Right lobe of liver (tissue), 6 donors: ENCODE data around the gene CDC42BPG. TPM values are rescaled to one million over a fixed set of nuclear protein-coding genes. Genes with fewer than 3 reads are reported as not detected.
A peak's percentile ranks its signal among the peaks of the same experiment; 100 is the strongest.

ENCODE experiments used
- ATAC-seq, 4 donors: fragments of 200-7000 bp; cut with Tn5 transposase; one replicate each; pipeline ENCODE4 v1.9.1; 2020; ENCODE audit warnings: mild to moderate bottlenecking in 4 of 4, moderate library complexity in 4 of 4
- DNase-seq, 3 donors: peaks; one replicate each; pipeline ENCODE4 v3.0.0-alpha.2; 2020
- H3K27ac ChIP-seq, 3 donors: fragments of 200-600 bp; one replicate each; pipeline ENCODE4 v1.8.0; 2022
- H3K27me3 ChIP-seq, 2 donors: fragments of 200-600 bp; one replicate each; pipeline ENCODE4 v1.8.0; 2022
- H3K36me3 ChIP-seq, 4 donors: fragments of 200-600 bp; sonication (generic) in 1 of 4; one replicate each; pipeline versions ENCODE4 v1.5.1 to v1.8.0; 2017 to 2022; ENCODE audit warnings: control low read depth in 1 of 4
- H3K4me1 ChIP-seq, 4 donors: fragments of 200-600 bp; sonication (generic) in 1 of 4; one replicate each; pipeline versions ENCODE4 v1.5.1 to v1.8.0; 2017 to 2022; ENCODE audit warnings: control low read depth in 1 of 4
- H3K4me3 ChIP-seq, 3 donors: fragments of 200-600 bp; one replicate each; pipeline ENCODE4 v1.8.0; 2022
- H3K9me3 ChIP-seq, 4 donors: fragments of 200-600 bp; sonication (generic) in 1 of 4; one replicate each; pipeline versions ENCODE4 v1.5.1 to v1.8.0; 2017 to 2022; ENCODE audit warnings: control low read depth in 1 of 4
- CTCF ChIP-seq, 4 donors: fragments of 200-600 bp in 3 of 4; fragments of 450-650 bp in 1 of 4; IDR thresholded peaks; one replicate each; pipeline versions ENCODE4 v1.5.1 to v1.8.0; 2016 to 2022; ENCODE audit warnings: antibody characterized with exemption in 4 of 4, mild to moderate bottlenecking in 2 of 4
- POLR2A ChIP-seq: fragments of 450-650 bp; IDR thresholded peaks from one replicate; pipeline ENCODE4 v1.6.1; 2017; ENCODE audit warnings: antibody characterized with exemption, mild to moderate bottlenecking
- WGBS: methylation state at CpG from one replicate; pipeline ENCODE4 v1.1.6; 2018; ENCODE audit warnings: low coverage, low lambda C conversion rate; ENCODE audit not compliant: insufficient coverage; ENCODE audit errors: missing lambda C conversion rate; 5-methylcytosine and 5-hydroxymethylcytosine counted together
- intact Hi-C, 2 donors: fragments of 100-400 bp; cut with DNase I; formaldehyde crosslinking; loops; one replicate each; pipeline versions ENCODE4 v1.11.2 to v1.14.1; 2022
- microRNA counts: library from miRNA; unstranded; fragments of <30 nt; microRNA quantifications from one replicate; lab custom pipeline; 2016
- total RNA-seq, 6 experiments: library from RNA; depleted of rRNA in 2 of 6; stranded (reverse); fragments of >200 nt in 2 of 6; fragmentation: NEBNext Ultra II Directional in 3 of 6; extraction: Animal tissue kit (Norgen Biotek cat#: 25700) in 3 of 6; gene quantifications; one replicate each; pipeline versions ENCODE4 v1.1.0 to v1.2.4, GENCODE V29; 2016 to 2023
- donor health status: DM: no; HTN: yes; CAD: no.
- donor health status: DM: no; HTN: no; CAD: no.
- donor health status: DM: no; HTN: no; CAD: no.
- donor health status: DM: no; HTN: yes; CAD: no.
- donor health status: DM: no; HTN: yes; CAD: no.

The CDC42BPG gene
- total RNA-seq, 6 experiments from 2014 or later, result 0.63 to 1.1 (median 0.99) TPM

GRCh38 chr11:64777449-64778222 is 66.8 kb downstream of the CDC42BPG start:
- H3K27me3 ChIP-seq, result no peaks in the 10 kb centered on the region
- ATAC-seq (peak; percentile 14 to 33 (median 28)), DNase-seq (peak; percentile 86 to 90 (median 88))
- intact Hi-C loops, result no loop called here
- no peaks in the 10 kb centered on the region for H3K9me3 ChIP-seq
- H3K4me3 ChIP-seq, result peak overlapping the region; percentile 92 to 95 (median 93)
- peak overlapping the region; percentile 98 to 99 (median 98) for H3K27ac ChIP-seq
- H3K4me1 ChIP-seq, result peaks cover 2 to 25% (median 12%) of the 10 kb centered on the region in 4 donors
- H3K36me3 ChIP-seq, result peaks cover 10 to 39% (median 31%) of the 10 kb centered on the region in 4 donors
- TF ChIP-seq CTCF (IDR thresholded peaks at IDR 0.05) (no peak), POLR2A (no peak)
- 0% methylated on average over 5 of the region's 98 CpGs for WGBS

GRCh38 chr11:64776875-64777274 is 67.6 kb downstream of the CDC42BPG start:
- TF ChIP-seq POLR2A (no peak), CTCF (IDR thresholded peaks at IDR 0.05) (no peak)
- Histone ChIP-seq H3K27me3 (no peaks in the 10 kb centered on the region), H3K27ac (peak overlapping the region in 2 of 3 donors; percentile 14 to 45), H3K36me3 (peaks cover 11 to 46% (median 37%) of the 10 kb centered on the region in 4 donors), H3K4me1 (peaks cover 2 to 25% (median 12%) of the 10 kb centered on the region in 4 donors), H3K4me3 (peak overlapping the region; percentile 74 to 92 (median 83)), H3K9me3 (no peaks in the 10 kb centered on the region)
- DNase-seq (peak in 1 of 3 donors; percentile 18), ATAC-seq (no peak)
- intact Hi-C loops, result no loop called here
- WGBS, result 17% methylated on average over 3 of the region's 3 CpGs

GRCh38 chr11:64776425-64776824 is 68.0 kb downstream of the CDC42BPG start:
- DNase-seq, result no peak
- Histone ChIP-seq H3K36me3 (peaks cover 11 to 51% (median 39%) of the 10 kb centered on the region in 4 donors), H3K4me3 (peak overlapping the region; percentile 74 to 92 (median 83)), H3K9me3 (no peaks in the 10 kb centered on the region), H3K4me1 (peaks cover 2 to 25% (median 12%) of the 10 kb centered on the region in 4 donors), H3K27me3 (no peaks in the 10 kb centered on the region), H3K27ac (no peak overlapping the region)
- intact Hi-C loops, result no loop called here
- ATAC-seq, result no peak
- TF ChIP-seq POLR2A (no peak), CTCF (IDR thresholded peaks at IDR 0.05) (no peak)
- 63% methylated on average over 6 of the region's 6 CpGs for WGBS

- Histone ChIP-seq H3K4me3 (no peak overlapping the region), H3K27me3 (no peaks in the 10 kb centered on the region), H3K4me1 (peaks cover 2 to 19% (median 12%) of the 10 kb centered on the region in 4 donors), H3K36me3 (peaks cover 27 to 74% (median 57%) of the 10 kb centered on the region in 4 donors), H3K9me3 (no peaks in the 10 kb centered on the region), H3K27ac (no peak overlapping the region)
- ATAC-seq, result no peak
- TF ChIP-seq CTCF (IDR thresholded peaks at IDR 0.05), result no peak
- peak in 2 of 3 donors; percentile 3 to 9 for DNase-seq
- intact Hi-C loops, result no loop called here
- WGBS, result 71% methylated on average over 5 of the region's 5 CpGs
These were observed 70.3 kb downstream of the CDC42BPG start for GRCh38 chr11:64774144-64774543.

MicroRNAs within 50 kb of the gene (microRNA counts, 767-probe panel; counts per million panel counts)
- 8,773 counts per million, percentile 40 among the panel's probes with 10 or more counts for microRNA hsa-miR-192-5p (lab: Ali Mortazavi, UCI)

Other genes starting within 250 kb of the CDC42BPG start
- gene NRXN2, start 121.5 kb downstream of the CDC42BPG start, total RNA-seq, result 1 to 10 TPM; 1.6 to 7.7 (median 2.3) TPM
- gene RASGRP2, start 100.5 kb downstream of the CDC42BPG start, total RNA-seq, result 1 to 10 TPM; 1.6 to 8.1 (median 3.2) TPM
- 1 to 10 TPM in 1 of 6 experiments, under 1 TPM in 5; 0.24 to 1.4 (median 0.47) TPM for gene PYGM, start 84.7 kb downstream of the CDC42BPG start, total RNA-seq
- 100 to 1,000 TPM in 5 of 6 experiments, 10 to 100 TPM in 1; 92.7 to 164 (median 141) TPM for gene SF1, start 66.1 kb downstream of the CDC42BPG start, total RNA-seq
- gene MAP4K2, start 41.4 kb downstream of the CDC42BPG start, total RNA-seq, result 10 to 100 TPM in 1 of 6 experiments, 1 to 10 TPM in 5; 3.4 to 14.7 (median 4.8) TPM
- gene MEN1, start 34.1 kb downstream of the CDC42BPG start, total RNA-seq, result 10 to 100 TPM; 13.1 to 21.5 (median 17.0) TPM
- 10 to 100 TPM; 18.8 to 36.1 (median 26.3) TPM for gene EHD1, start 34.0 kb upstream of the CDC42BPG start, total RNA-seq
- 10 to 100 TPM; 26.4 to 42.9 (median 32.2) TPM for gene ATG2A, start 72.6 kb upstream of the CDC42BPG start, total RNA-seq
- gene PPP2R5B, start 80.0 kb upstream of the CDC42BPG start, total RNA-seq, result 10 to 100 TPM in 1 of 6 experiments, 1 to 10 TPM in 5; 6.8 to 12.6 (median 8.9) TPM
- gene GPHA2, start 91.2 kb upstream of the CDC42BPG start, total RNA-seq, result under 1 TPM in 1 of 6 experiments, not detected in 5; 0.46 TPM
- gene MAJIN, start 127.5 kb upstream of the CDC42BPG start, total RNA-seq, result under 1 TPM in 2 of 6 experiments, not detected in 4; 0.33 to 0.86 TPM
- 1 to 10 TPM; 1.9 to 2.5 (median 2.3) TPM for gene BATF2, start 152.3 kb upstream of the CDC42BPG start, total RNA-seq
- gene ARL2, start 169.5 kb upstream of the CDC42BPG start, total RNA-seq, result 10 to 100 TPM in 3 of 6 experiments, 1 to 10 TPM in 3; 7.3 to 26.2 (median 10.0) TPM
- gene SNX15, start 182.8 kb upstream of the CDC42BPG start, total RNA-seq, result 10 to 100 TPM in 1 of 6 experiments, 1 to 10 TPM in 5; 6.4 to 10.3 (median 8.7) TPM
- 10 to 100 TPM in 2 of 6 experiments, 1 to 10 TPM in 4; 4.2 to 13.8 (median 5.8) TPM for gene SAC3D1, start 196.6 kb upstream of the CDC42BPG start, total RNA-seq
- gene NAALADL1, start 213.9 kb upstream of the CDC42BPG start, total RNA-seq, result 1 to 10 TPM in 5 of 6 experiments, under 1 TPM in 1; 0.83 to 3.5 (median 1.4) TPM
- 1 to 10 TPM in 3 of 6 experiments, under 1 TPM in 3; 0.31 to 2.3 (median 1.0) TPM for gene CDCA5, start 239.4 kb upstream of the CDC42BPG start, total RNA-seq
- gene ZFPL1, start 239.6 kb upstream of the CDC42BPG start, total RNA-seq, result 10 to 100 TPM; 15.4 to 22.4 (median 18.0) TPM